HUES48 (cell line): ENCODE results near the gene MAP3K5.
A peak's percentile ranks its signal among the peaks of the same experiment; 100 is the strongest.
"Not testable (repeated sequence)": the region's sequence is repeated elsewhere in the genome, so short reads cannot be mapped to it uniquely, and the experiment has no call there.

ENCODE experiments used
- H3K27ac ChIP-seq: one replicate; pipeline ENCODE4 v1.7.0; 2013; ENCODE audit warnings: low read depth, low read length, inconsistent platforms
- H3K27me3 ChIP-seq: 2 replicates; pipeline ENCODE4 v1.6.1; 2013; ENCODE audit warnings: mild to moderate bottlenecking, low read length; ENCODE audit not compliant: control insufficient read depth, insufficient read depth
- H3K36me3 ChIP-seq: 2 replicates; pipeline ENCODE4 v1.6.1; 2013; ENCODE audit warnings: low read length; ENCODE audit not compliant: control insufficient read depth, insufficient read depth
- H3K4me1 ChIP-seq: 2 replicates; pipeline ENCODE4 v1.6.1; 2013; ENCODE audit warnings: mild to moderate bottlenecking, low read length; ENCODE audit not compliant: control insufficient read depth, insufficient read depth
- H3K4me3 ChIP-seq: 2 replicates; pipeline ENCODE4 v1.5.1; 2013; ENCODE audit warnings: mild to moderate bottlenecking, low read depth, low read length
- H3K9ac ChIP-seq: 2 replicates; pipeline ENCODE4 v1.6.1; 2013; ENCODE audit warnings: mild to moderate bottlenecking, low read depth, low read length, moderate library complexity
- H3K9me3 ChIP-seq: 2 replicates; pipeline ENCODE4 v1.6.1; 2013; ENCODE audit warnings: low read length; ENCODE audit not compliant: control insufficient read depth, insufficient read depth

The MAP3K5 gene

DNA sequence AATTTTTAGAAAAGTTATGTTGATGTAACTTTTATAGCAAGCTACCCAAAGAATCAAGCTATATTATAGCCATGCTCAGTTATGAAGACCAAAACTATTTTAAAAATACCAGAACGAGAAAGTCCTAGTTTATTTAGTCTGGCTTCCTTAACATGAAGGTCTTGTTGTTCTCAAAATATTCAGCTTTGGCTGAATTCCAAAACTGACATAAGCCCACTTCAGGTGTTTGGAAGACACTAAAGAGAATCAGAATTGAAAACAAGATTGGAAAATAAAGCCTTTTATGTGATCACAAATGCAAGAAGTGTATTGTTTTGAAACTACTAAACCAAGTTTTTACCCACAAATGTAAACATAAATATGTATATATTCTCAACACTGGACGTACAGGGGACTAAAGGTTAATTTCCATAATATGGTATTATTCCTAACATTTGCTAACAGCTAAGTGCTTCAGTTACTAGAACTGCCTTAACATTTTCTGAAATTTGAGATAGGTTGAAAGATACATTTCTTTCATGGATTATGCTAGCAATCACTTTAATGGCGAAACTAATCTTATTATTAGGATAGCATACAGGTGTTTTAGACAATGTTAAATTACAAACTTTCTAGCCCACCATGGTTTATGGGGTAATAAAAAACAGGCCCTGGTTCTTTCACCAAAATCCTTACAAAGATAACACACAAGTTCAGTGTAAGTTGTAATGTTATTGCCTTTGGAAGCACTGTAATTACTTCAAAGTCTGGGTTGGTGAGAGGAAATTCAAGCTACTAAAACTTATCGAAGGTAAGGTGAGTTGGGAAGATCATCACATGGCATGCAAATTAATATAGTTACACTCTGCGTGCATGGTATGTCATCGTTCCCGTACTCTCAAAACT is 1.6 kb downstream of the MAP3K5 start:
- Histone ChIP-seq H3K9ac (no peak overlapping the region), H3K4me3 (peak overlapping the region; percentile 89), H3K4me1 (peaks cover 4% of the 10 kb centered on the region; the same call in 1 of the 2 replicates), H3K36me3 (no peaks in the 10 kb centered on the region), H3K9me3 (no peaks in the 10 kb centered on the region), H3K27ac (no peak overlapping the region), H3K27me3 (peaks cover 44% of the 10 kb centered on the region)

GRCh38 chr6:136789440-136789839 is 2.8 kb downstream of the MAP3K5 start:
- not testable (repeated sequence) for H3K9ac ChIP-seq, H3K4me3 ChIP-seq, H3K27ac ChIP-seq, H3K4me1 ChIP-seq, H3K36me3 ChIP-seq, H3K9me3 ChIP-seq
- H3K27me3 ChIP-seq: peaks cover 44% of the 10 kb centered on the region

- Histone ChIP-seq H3K27ac (no peak overlapping the region), H3K9ac (no peak overlapping the region), H3K27me3 (peaks cover 37% of the 10 kb centered on the region), H3K4me3 (no peak overlapping the region), H3K9me3 (no peaks in the 10 kb centered on the region), H3K36me3 (no peaks in the 10 kb centered on the region), H3K4me1 (peaks cover 4% of the 10 kb centered on the region; the same call in 1 of the 2 replicates)
These were observed 4.0 kb downstream of the MAP3K5 start for GRCh38 chr6:136788069-136788902.

GRCh38 chr6:136787726-136788068 is 4.6 kb downstream of the MAP3K5 start:
- Histone ChIP-seq H3K4me1 (peaks cover 4% of the 10 kb centered on the region; the same call in 1 of the 2 replicates), H3K9ac (no peak overlapping the region), H3K27ac (no peak overlapping the region), H3K4me3 (no peak overlapping the region), H3K9me3 (no peaks in the 10 kb centered on the region), H3K36me3 (no peaks in the 10 kb centered on the region), H3K27me3 (peaks cover 32% of the 10 kb centered on the region)

DNA sequence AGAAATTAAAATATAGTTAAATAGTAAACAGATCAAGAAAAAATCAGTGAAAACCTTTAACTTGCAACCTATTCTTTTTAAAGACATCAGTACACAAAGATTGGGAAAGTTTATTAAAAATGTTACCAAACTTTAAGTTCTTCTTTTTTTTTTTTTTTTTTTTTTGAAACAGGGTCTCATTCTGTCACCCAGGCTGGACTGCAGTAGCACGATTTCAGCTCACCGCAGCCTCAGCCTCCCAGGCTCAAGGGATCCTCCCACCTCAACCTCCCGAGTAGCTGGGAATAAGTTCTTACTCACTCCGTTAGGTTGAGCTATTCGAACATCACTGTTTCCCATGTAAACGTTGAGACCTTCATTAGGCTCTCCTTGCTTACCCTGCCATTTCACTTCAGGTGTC is 5.6 kb downstream of the MAP3K5 start:
- Histone ChIP-seq H3K27ac (no peak overlapping the region), H3K27me3 (peaks cover 21% of the 10 kb centered on the region), H3K4me1 (peaks cover 4% of the 10 kb centered on the region; the same call in 1 of the 2 replicates), H3K9me3 (no peaks in the 10 kb centered on the region), H3K9ac (no peak overlapping the region), H3K4me3 (no peak overlapping the region), H3K36me3 (no peaks in the 10 kb centered on the region)

DNA sequence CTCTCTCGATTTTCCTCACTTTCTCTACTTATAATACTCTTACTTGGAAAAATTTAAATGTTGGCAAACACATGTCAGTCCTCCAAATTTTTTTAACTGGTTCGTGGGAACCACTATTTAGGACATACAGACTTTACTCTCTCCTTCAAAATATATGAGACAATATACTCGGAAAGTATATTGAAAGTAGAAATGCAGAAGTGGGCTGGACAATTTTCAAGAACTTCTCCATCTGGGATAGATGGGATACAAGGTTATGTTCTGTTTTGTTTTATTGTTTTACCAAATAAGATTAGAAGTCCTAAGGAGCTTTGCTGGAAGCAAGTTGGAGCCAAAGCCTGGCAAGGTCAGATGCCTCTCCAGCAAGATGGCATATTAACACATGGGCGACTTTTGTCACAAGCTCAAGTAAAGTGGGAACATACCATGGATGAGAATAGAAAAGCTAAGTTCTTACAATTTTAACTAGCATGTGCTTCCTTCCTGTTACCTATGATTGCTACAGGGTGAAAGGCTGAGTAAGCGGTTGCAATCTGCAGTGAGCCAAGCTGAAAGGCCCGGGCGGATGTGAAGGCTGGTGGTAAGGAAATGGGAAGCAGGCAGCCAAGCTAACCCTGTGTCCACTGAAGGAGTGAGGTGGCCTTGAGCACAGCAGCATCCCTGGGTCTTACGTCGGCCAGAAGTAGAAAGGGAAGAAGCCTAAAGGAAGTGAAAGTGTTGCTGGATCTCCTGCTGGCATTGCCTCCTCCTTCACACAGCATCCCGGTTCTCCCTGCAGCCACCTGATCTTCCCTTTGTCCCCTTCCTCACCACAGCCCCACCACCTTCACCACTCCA is 7.1 kb downstream of the MAP3K5 start:
- H3K4me3 ChIP-seq: no peak overlapping the region

DNA sequence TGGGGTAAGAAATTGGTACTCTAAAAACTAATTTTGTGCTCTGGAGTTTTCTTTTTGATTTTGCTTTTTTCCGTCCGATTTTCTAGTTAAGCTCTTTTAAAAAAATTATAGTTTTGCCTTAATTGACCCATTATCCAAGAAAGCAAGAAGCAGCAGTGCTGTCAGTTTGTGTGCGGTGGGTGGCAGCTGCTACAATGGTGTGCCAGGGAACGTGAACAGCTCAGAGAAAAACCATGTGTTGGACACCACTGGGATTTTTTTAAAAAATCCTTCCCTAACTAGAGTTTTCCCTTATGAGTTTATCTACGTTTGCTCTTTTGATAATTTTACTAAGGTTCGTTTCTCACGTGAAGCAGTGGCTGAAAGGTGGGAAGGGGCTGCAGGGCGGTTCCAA is 8.0 kb downstream of the MAP3K5 start:
- Histone ChIP-seq H3K27ac (no peak overlapping the region), H3K9me3 (no peaks in the 10 kb centered on the region), H3K9ac (no peak overlapping the region), H3K36me3 (no peaks in the 10 kb centered on the region), H3K27me3 (no peaks in the 10 kb centered on the region), H3K4me3 (no peak overlapping the region), H3K4me1 (no peaks in the 10 kb centered on the region)

More for the DNA sequence above, 7.1 kb downstream of the MAP3K5 start:
- Histone ChIP-seq H3K36me3 (no peaks in the 10 kb centered on the region), H3K4me1 (no peaks in the 10 kb centered on the region), H3K9me3 (no peaks in the 10 kb centered on the region), H3K9ac (no peak overlapping the region), H3K27ac (no peak overlapping the region), H3K27me3 (peaks cover 6% of the 10 kb centered on the region)

DNA sequence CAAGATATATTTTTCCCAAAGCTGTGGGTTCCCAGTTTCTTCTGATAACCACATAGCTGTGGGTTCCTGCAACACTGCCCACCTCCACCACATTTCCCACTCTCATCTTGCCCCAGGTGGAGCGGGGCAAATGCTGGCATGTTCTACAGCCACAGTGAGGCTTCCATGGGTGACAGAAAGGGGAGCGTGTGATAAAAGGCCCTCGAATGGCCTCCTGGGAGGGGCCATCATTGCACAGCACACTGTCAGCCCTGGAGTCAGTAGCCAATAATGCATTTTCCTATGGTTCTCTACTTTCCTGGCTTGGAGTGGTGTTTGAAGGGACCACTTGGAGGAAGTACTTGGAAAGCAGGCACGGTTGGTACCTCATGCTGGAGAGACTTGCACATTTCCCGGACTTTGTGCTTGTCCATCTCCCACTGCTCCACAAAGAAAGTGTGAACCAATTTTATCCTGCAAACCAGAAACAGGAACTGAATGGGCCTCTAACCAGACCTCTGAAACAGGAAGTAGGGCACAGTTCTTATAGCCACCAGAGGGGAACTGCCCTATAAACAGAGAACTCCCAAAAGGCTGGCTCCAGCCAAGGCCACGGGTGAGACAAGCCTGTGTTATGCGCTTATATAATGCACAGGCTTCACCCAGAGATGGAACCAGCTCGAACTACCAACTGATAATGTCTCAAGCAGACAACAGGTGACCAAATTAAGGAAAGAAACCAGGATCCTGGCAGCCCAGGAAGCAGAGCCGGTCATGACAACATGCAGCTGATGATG is 8.6 kb downstream of the MAP3K5 start:
- H3K27ac ChIP-seq: no peak overlapping the region
- no peaks in the 10 kb centered on the region for H3K27me3 ChIP-seq
- H3K36me3 ChIP-seq: no peaks in the 10 kb centered on the region
- H3K9ac ChIP-seq: no peak overlapping the region
- H3K9me3 ChIP-seq: no peaks in the 10 kb centered on the region
- H3K4me3 ChIP-seq: no peak overlapping the region
- H3K4me1 ChIP-seq: no peaks in the 10 kb centered on the region

- no peaks in the 10 kb centered on the region for H3K27me3 ChIP-seq
- H3K27ac ChIP-seq: no peak overlapping the region
- no peak overlapping the region for H3K4me3 ChIP-seq
- H3K9ac ChIP-seq: no peak overlapping the region
- no peaks in the 10 kb centered on the region for H3K4me1 ChIP-seq
- H3K9me3 ChIP-seq: no peaks in the 10 kb centered on the region
- H3K36me3 ChIP-seq: no peaks in the 10 kb centered on the region
These were observed 9.3 kb downstream of the MAP3K5 start for GRCh38 chr6:136783021-136783420.
